GM21360 (cell line): ENCODE data around the gene BCL2A1.
"Not testable (repeated sequence)": the region's sequence is repeated elsewhere in the genome, so short reads cannot be mapped to it uniquely, and the experiment has no call there.

Source experiments
- ATAC-seq: cut with Tn5 transposase; IDR thresholded peaks from one replicate; pipeline ENCODE4 v1.9.1; 2021; ENCODE audit warnings: mild to moderate bottlenecking, moderate library complexity; ENCODE audit not compliant: unreplicated experiment

Gene BCL2A1

DNA sequence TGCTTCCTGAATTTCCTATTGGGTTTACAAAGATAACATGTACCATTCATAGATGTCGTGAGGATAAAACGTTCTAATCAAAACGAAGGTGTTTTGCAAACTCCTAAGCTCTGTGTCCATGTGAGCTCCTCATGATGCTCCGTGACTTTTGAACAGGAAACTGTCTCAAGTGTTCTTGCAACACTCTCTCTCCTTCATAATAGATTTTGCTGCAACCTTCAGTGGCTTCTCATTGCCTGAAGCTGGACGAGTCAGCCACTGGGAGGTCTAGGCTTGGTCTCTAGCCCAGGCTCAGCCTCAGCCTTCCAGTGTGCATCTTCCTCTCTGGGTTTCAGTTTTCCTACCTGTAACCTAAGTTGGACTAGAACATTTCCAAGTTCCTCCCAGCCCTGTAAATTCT is 18.7 kb upstream of the BCL2A1 start:
- ATAC-seq: no peak

DNA sequence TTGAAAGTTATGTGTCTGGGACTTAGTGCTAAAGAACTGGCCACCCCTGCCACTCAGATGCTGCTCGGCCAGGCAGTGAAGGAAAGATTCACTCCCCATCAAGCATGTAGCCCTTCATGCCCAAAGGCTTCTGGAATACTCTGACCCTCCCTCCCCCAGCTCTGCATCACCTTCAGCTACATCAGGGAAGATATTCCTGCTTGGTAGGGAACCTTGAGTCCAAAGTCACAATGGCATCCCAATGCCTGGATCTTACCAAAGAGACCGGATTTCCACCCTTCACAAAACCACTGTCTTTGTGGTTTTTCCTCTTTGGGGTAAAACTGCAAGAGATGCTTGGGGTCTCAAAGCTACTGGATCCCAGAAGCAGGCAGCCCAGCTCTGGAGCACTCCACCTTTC is 18.2 kb upstream of the BCL2A1 start:
- no peak for ATAC-seq

DNA sequence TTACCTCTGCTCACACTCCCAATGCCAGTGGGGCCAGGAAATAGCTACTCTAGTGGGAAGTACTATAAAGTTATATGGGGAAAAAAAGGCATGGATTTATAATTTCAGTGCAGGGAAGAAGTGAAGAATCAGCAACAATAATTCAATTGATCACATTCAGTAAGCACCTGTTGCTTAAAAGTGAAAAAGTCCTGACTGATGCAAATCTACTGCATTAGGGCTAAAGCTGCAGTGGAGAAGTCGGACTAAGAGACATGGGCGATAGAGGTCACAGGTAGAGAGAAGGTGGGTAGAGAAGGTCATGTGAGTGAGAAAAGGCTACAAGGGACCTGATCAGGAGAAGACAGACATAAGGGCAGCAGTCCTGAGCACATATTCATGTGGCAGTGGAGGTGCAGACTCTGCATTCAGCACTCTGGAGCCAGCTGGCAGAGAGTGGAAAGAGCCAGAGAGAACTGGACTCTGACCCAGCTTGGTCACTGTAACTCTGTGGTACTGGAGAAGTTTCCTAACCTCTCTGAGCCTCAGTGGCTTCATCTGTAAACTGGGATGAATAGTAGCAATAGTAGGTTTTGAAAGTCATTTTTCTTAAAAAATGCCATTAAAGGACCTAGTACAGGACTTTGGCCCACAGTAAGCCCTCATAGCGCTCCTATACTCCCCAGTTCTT is 17.6 kb upstream of the BCL2A1 start:
- ATAC-seq: no peak

DNA sequence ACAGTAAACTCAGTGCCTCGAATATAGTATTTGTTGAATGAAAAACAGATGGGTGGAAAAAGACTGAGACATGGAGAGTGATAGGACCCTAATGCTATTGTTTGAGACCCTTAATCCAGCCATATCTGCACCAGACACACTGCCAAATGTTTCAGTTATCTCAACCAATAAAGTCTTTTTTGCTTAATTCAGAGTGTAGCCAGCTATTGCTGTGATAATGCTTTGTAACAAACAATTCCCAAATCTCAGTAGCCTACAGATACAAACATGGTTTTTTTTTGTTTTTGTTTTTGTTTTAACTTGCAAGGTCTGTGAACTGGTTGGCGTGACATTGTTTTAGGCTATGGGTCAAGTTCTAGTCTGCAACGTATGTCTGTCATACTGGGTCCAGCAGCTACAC is 17.0 kb upstream of the BCL2A1 start:
- no peak for ATAC-seq

DNA sequence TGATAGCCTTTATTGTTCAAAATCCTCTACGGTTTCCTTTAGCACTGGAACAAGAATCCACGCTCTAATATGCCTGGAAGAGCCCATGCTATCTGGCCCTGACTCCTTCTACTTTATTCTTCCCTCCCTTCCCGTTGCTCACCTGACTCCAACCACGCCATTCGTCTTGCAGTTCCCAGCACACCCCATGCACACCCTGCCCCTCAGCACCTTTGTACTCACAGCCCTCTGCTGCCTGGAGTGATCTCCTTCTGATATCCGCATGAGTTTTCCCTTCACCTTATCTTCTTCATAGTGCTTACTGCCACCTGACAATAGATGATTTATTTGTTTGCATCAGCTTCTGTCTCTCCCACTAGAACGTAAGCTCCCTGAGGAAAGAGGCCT is 16.6 kb upstream of the BCL2A1 start:
- no peak for ATAC-seq

DNA sequence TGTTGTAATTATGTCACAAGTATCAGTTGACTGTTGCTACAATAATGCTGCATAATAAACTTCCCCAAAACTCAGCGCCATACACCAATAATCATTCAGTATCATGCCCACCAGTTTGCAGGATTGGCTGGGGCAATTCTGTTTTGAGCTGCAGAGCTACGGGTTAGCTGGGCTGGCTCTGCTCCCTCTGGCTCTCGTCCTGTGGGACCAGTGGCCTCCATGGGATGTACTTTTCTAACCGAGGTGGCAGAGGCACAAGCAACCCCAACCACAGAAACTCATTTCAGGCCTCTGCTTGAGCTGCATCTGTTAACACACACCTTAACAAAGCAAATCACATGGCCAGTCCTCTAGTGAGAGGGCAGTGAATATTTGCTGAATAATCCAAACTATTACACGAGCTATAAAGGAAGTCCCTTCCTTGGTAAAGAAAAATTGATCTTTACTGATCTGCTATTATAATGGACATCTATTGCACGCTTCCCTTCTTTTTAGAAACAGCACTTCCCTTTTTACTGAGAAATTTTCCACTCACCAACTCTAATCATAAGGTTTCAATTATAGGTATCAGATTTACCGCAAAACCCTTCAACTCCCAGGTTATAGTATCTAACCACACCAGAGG is 10.9 kb upstream of the BCL2A1 start:
- ATAC-seq: no peak

DNA sequence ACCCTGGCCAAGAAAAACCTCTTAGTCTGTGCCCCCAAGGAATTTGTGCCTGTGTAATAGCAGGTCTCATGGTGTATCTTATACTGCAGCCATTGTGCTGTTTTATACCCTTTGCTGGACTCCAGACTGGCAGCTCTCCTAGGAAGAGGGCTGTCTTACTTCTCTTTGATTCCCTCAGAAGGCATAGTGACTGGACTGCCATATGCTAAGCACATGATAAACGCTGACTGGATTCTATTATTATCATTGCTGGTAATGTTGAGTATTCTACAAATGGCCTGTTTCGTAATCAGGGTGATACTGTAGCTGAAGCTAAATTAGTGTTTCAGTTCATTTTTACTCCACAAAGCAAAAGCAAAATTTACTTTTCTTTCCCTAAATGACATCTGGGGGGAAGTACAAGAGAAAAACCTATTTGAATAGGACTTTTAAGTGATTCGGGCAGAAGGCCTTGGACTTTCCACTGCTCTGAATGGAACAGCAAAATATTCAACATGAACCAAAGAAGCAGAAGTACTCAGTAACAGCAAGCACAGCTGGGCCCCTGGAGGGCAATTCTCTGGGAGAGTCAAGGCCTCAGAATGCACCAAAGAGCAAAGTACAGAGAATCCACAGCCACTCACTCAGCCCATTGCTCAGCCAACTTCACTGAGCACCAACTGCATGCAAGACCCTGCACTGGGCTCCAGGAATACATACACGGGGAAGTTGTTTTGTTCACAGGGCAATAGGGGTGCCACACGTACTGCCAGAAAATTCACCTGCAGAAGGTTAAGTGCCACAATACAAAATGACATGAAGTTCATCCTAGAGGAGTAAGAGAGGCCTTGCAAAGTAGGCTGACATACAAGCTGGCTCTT is 7.9 kb upstream of the BCL2A1 start:
- ATAC-seq: peak; percentile 61

DNA sequence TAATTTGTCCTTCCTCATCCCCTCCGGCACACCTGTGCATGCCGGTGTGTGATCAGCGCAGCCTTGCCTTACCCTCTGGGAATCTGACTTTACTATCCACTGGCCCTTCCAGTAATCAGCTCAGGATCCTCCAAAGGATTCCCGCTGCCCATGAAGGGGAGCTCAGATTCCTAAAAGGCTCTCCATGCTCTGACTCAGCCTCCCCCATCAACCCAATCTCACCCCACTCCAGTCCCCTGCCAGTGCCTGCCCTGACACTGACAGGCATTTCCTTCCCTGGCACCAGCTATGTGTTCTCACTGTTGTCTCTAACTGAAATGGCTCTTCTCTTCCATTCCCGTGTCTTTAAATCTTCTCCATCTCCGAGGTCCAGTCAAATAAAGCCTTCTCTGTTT is 7.3 kb upstream of the BCL2A1 start:
- no peak for ATAC-seq

DNA sequence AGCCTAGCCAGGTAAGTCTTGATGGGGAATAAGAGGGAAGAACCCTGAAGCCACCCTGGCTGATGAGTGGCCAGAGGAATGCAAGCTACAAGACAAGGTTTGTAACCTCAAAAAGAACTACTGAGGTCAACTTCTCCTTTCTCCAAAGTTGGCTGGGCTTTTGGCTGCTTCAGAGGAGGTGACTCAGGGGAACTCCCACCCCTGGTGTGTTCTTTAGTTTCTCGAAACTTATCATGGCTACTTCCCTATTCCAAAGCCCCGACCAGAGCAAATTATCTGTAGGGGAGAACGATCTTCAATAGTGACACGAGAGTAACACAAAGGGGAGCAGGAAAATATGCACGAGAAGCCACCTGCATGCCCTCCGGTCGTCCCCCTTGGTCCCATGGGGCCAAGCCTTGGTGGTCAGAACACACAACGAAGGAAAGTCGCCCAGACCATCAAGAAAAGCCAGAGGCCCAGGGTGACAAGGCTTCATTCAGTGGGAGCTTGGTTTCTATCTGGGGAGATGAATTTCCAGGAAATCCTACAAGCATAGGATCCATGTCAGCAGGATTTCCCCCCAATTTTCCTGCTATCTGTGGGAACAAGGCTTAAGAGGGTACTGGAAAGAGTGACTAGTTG is 6.5 kb upstream of the BCL2A1 start:
- ATAC-seq: peak; percentile 35

DNA sequence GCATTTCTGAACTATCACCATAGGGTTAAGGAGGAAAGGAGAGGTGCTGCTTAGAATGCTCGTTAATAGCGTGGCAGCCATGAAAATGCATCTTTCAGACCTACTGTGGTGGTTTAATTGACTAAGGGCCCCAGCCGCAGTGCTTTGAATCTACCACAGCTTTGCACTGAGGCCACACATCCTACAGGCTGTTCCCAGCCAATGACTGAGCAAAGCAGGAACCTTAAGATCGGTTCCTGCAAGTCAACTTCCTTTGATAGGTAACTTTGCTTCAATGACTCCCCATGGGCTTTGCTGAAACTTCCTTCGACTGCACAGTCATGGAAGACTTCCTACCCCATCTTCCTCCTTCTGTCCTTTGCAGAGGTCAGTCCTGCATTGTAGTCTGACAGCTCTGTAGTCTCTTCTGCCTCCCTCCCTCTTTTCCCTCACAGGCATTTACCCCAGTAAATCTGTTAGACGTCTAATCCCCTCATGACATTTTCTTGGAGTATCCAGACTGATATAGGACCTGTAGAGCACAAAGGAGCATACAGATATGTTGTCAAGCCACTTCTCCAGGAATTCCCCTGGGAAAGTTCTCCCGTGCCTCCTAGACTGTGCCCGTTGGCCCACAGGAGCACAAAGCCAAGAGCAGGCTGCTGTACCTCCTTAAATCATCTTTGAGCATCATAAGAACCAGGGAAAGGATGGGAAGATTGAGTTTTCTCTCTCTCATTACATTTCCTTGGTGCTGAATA is 2.6 kb upstream of the BCL2A1 start:
- no peak for ATAC-seq

DNA sequence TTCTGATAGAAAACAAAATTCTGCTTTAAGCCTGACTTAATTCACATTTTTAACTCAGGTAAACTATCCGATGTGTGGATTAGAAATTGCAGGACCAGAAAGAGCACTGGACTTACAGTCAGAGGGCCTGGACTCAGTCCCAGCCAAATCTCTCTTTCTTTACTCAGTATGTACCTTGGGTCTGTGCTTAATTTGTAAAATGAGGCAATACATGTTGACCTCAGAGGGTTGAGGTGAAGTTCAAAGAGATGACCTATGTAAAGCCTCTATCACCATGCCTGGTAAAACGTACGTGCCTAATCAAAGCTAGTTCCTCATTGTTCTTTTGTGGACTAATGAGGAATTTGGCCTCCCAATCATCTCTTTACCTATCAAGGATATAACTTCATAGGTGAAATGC is 1.9 kb upstream of the BCL2A1 start:
- ATAC-seq: no peak

DNA sequence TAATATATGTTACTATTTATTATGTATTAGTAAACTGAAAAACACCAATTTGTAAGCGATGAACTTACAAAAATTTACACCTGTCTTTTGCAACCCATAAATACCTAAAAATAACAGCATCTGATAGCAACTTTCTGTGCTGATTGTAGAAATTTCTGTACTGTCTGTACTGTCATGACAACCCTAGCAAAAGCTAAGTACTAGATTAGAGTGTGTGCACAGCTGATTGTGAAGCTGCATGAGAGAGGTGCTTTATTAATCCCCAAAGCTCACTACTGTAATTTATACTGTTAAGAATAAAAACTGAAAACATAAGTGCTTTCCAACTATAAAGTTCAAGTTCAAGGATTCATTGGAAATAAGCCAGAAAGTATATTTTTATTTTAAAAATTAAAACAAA is 815 bp downstream of the BCL2A1 start:
- no peak for ATAC-seq

DNA sequence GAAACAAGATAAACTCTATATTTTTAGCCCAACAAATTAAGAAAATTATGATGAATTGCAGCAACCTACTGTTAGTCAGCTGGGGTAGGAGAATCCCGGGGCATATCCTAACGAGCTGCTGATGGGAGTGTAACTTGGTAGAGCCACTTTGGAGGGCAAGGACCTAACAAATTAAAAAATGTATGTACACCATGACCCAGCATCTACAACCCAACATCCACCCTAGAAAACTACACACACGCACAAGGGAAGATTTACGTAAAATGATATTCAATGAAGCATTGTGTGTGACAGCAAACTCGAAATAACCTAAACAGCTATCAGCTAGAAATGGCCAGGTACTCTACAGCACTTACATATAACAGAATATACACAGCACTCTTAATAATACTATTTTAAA is 1.9 kb downstream of the BCL2A1 start:
- no peak for ATAC-seq

DNA sequence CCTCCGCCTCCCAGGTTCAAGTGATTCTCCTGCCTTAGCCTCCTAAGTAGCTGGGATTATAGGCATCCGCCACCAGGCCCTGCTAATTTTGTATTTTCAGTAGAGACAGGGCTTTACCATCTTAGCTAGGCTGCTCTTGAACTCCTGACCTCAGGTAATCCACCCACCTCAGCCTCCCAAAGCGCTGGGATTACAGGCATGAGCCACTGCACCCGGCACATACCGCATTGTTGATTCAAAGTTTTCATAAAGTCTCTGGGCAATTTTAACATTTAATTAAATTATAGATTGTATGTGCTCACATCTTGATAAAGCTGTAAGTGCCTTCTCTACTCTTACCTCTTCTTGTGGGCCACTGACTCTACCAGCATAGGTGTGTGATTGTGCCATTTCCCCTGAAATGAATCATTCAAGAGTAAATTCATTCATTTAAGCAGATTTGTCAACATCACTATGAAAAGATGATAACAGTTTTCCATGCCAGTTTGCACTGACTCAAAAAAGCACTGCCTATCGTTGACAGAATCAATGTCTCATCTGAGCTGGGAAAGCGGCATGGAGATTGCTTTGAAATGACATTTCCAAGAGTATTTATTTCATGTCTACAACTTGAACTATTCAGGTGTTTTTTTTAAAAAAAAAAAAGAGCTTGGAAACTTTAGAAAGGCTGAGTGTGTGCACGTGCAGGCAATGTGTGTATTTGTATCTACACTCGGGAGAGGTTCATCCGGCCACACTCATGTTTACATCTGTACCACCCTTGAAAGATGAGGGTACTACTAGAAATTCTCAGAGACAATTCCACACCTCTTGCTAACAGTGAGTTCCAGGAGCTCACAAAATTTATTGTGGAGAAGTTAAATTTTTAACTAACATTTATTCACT is 3.5 kb downstream of the BCL2A1 start:
- ATAC-seq: no peak

DNA sequence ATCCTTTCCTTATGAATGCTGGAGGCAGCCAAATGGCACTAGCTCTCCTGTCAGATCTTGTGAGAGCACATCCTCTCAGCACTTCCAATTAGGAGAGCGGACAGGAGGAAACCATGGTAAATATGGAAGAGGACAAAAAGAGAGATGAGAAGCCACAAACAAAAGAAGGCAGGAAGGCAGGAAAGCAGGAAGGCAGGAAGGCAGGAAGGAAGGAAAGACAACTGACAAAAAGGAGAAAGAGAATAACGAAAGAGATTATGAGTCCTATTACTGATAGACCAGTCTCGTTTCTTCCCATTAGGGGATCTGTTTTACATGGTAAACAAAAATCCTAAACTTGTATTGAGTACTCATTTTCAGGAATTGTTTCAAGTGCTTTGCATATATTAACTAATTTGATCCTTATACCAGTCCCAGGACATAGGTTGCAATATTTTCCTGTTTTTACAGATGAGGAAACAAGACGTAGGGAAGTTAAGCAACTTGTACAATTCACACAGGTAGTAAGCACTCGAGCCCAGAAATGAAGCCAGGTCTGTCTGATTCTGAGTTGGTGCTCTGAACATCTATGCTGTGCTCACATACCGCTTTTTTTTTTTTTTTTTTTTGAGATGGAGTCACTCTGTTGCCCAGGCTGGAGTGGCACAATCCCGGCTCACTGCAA is 4.2 kb downstream of the BCL2A1 start:
- ATAC-seq: no peak

DNA sequence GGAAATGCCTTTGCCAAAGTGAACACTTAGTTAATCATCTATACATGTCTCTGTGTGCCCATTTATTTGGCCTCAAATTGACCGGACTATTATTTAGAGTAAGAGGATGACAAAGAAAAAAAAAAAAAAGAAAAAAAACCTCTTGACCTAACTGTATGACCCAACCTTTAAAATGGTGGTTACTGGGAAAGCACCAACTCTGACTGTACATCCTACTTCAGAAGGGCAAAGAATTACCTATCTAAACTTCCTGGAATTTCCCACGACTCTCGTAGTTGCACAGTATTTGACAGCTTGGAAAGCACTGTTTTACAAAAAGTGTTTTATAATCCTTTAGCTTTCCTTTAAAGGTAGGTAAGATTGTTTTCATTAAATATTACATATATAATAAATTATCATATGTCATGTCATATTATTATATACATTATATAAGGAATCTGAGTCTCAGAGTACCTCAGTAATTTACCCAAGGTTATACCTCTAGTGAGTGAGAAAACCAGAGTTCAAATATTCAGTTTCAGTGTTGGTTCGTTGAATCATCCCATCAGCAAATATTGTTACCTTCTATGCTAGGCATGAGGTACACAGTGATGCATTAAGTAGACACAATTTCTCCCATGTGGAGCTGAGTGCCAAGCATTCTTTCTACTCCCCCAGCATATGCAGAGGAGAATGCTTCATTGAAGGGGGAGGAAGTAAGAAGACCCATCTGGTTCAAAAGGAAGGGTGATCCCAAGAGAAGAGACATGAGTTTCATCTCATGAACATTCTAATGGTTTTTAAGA is 5.0 kb downstream of the BCL2A1 start:
- no peak for ATAC-seq

DNA sequence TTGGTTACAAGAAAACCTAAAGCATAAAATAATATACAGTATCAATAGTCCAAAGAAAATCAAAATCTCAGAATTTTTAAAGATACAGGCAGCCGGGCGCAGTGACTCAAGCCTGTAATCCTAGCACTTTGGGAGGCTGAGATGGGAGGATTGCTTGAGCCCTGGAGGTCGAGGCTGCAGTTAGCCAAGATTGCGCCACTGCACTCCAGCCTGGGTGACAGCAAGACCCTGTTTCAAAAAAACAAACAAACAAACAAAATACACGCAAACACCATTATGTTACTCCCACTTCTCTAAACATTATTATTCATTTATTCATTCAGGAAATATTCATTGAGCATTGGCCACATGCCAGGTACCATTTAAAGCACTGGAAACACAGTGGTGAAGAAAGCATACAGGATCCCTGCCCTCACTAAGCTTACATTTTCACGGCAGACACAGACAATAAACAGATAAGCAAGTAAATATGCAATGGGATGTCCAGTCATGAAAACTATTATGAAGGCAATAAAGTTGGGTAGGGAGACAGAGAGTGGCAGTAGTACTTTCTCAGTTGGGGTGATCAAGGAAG is 6.7 kb downstream of the BCL2A1 start:
- ATAC-seq: no peak

DNA sequence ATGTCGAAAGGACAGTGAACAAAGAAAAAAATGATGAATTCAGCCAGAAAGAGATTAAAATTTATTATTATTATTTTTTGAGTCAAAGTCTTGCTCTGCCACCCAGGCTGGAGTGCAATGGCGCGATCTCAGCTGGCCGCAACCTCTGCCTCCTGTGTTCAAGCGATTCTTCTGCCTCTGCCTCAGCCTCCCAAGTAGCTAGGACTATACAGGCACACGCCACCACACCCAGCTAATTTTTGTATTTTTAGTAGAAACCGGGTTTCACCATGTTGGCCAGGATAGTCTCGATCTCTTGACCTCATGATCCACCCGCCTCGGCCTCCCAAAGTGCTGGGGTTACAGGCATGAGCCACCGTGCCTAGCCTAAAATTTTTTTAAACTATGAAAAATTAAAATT is 8.1 kb downstream of the BCL2A1 start:
- ATAC-seq: not testable (repeated sequence)
